PC-9 (cell line): ENCODE data around the gene NR6A1.

Experiments
- EZH2 ChIP-seq: fragments of 200-600 bp; sonication (generic); IDR thresholded peaks from 2 replicates; pipeline ENCODE4 v1.8.0; 2017; ENCODE audit warnings: antibody characterized with exemption, low read depth
- TF ChIP-seq, protein P1 (sequence below): fragments of 200-600 bp; sonication (generic); conservative IDR thresholded peaks from 2 replicates; pipeline ENCODE4 v1.6.1; 2017; ENCODE audit warnings: mixed run types, antibody characterized with exemption, mild to moderate bottlenecking, moderate library complexity

DNA sequence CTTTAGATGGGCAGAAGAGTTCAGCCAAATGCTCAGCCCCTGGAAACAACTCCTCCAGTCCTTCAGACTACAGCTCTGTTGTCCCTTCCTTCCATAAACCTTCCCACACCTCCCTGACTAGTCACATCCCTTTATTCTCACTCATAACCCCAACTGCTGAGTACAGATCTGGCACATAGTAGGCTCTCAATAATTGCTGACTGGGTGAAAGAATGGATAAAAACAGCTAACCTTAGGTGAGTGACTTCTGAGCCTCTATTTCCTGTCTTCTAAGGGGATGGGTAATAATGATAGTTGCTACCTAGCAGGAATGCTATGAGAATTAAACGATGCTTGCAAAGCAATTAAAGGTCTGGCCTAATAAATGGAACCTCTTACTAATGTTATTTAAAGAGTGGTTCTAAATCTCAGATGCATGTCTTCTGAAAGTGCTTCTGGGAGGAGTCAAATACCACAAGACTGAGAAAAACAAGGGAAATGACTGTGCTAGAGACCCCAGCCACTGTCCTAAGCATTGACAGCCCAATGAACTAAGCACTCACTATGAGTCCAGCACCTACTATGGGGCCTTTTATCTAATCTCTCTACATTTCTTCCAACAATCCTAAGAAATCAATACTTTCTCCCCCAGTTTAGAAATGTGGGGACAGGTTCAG is 2.5 kb upstream of the NR6A1 start:
- TF ChIP-seq, protein P1, sequence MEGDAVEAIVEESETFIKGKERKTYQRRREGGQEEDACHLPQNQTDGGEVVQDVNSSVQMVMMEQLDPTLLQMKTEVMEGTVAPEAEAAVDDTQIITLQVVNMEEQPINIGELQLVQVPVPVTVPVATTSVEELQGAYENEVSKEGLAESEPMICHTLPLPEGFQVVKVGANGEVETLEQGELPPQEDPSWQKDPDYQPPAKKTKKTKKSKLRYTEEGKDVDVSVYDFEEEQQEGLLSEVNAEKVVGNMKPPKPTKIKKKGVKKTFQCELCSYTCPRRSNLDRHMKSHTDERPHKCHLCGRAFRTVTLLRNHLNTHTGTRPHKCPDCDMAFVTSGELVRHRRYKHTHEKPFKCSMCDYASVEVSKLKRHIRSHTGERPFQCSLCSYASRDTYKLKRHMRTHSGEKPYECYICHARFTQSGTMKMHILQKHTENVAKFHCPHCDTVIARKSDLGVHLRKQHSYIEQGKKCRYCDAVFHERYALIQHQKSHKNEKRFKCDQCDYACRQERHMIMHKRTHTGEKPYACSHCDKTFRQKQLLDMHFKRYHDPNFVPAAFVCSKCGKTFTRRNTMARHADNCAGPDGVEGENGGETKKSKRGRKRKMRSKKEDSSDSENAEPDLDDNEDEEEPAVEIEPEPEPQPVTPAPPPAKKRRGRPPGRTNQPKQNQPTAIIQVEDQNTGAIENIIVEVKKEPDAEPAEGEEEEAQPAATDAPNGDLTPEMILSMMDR, result no peak
- TF ChIP-seq EZH2, result no peak
